H1 (cell line): ENCODE results near the gene PI4KA. TPM values are rescaled to one million over a fixed set of nuclear protein-coding genes. Genes with fewer than 3 reads are reported as not detected.

Experiments
- BRCA1 ChIP-seq: IDR thresholded peaks from 2 replicates; pipeline ENCODE4 v1.6.1; 2012; ENCODE audit warnings: low read depth, low read length, improper control_type of control experiment
- CHD1 ChIP-seq: IDR thresholded peaks from 2 replicates; pipeline ENCODE4 v1.6.1; 2012; ENCODE audit warnings: low read depth, low read length, improper control_type of control experiment
- CHD7 ChIP-seq: fragments of 300-600 bp; sonication (generic); IDR thresholded peaks from 2 replicates; pipeline ENCODE4 v1.7.1; 2012; ENCODE audit warnings: low read length, moderate library complexity, mild to moderate bottlenecking, inconsistent platforms; ENCODE audit not compliant: insufficient replicate concordance
- CREB1 ChIP-seq: IDR thresholded peaks from 2 replicates; pipeline ENCODE4 v1.6.1; 2012; ENCODE audit warnings: inconsistent platforms
- EP300 ChIP-seq, 2 experiments: IDR thresholded peaks; 1 replicate in 1 of 2; 2 replicates in 1 of 2; pipeline ENCODE4 v1.6.1; 2011 to 2012; ENCODE audit warnings: low read depth in 2 of 2, low read length in 2 of 2, mild to moderate bottlenecking in 2 of 2, borderline replicate concordance in 1 of 2, inconsistent platforms in 1 of 2, moderate library complexity in 1 of 2
- HDAC2 ChIP-seq, 2 experiments: fragments of 300-600 bp in 1 of 2; sonication (generic) in 1 of 2; IDR thresholded peaks; 2 replicates each; pipeline ENCODE4 v1.6.1; 2011 to 2012; ENCODE audit warnings: low read depth in 2 of 2, low read length in 2 of 2, mild to moderate bottlenecking in 2 of 2, moderate library complexity in 2 of 2, borderline replicate concordance in 1 of 2, inconsistent platforms in 1 of 2
- NRF1 ChIP-seq: IDR thresholded peaks from 2 replicates; pipeline ENCODE4 v1.6.1; 2011; ENCODE audit warnings: mild to moderate bottlenecking, low read depth, low read length, improper control_type of control experiment
- POLR2A ChIP-seq, 2 experiments: IDR thresholded peaks; 1 replicate in 1 of 2; 2 replicates in 1 of 2; pipeline ENCODE4 v1.6.1; 2011; ENCODE audit warnings: low read depth in 2 of 2, low read length in 2 of 2, mild to moderate bottlenecking in 2 of 2; ENCODE audit errors: control extremely low read depth in 1 of 2
- POLR2AphosphoS5 ChIP-seq: IDR thresholded peaks from 2 replicates; pipeline ENCODE4 v1.6.1; 2011; ENCODE audit warnings: low read depth, low read length
- RXRA ChIP-seq: IDR thresholded peaks from 2 replicates; pipeline ENCODE4 v1.6.1; 2011; ENCODE audit warnings: low read depth, mild to moderate bottlenecking, low read length, moderate library complexity; ENCODE audit not compliant: insufficient read depth
- SP4 ChIP-seq: IDR thresholded peaks from 2 replicates; pipeline ENCODE4 v1.6.1; 2012; ENCODE audit warnings: low read length, inconsistent platforms
- TAF7 ChIP-seq: optimal IDR thresholded peaks from 2 replicates; pipeline ENCODE3; 2011; ENCODE audit warnings: low read depth, mild to moderate bottlenecking, inconsistent platforms, low read length, moderate library complexity, borderline replicate concordance
- TEAD4 ChIP-seq: IDR thresholded peaks from 2 replicates; pipeline ENCODE4 v1.6.1; 2012; ENCODE audit warnings: low read depth, low read length, inconsistent platforms, mixed read lengths
- polyA plus RNA-seq, 7 experiments: library from polyadenylated mRNA; depleted of rRNA in 3 of 7; stranded (reverse) in 5 of 7; unstranded in 2 of 7; fragments of >200 nt in 5 of 7; fragments of 200-250 nt in 2 of 7; gene quantifications; 1 replicate in 5 of 7; 2 replicates in 1 of 7; 4 replicates in 1 of 7; pipeline versions ENCODE4 v1.2.1 to v1.2.3, GENCODE V29; 2011 to 2013; ENCODE audit warnings: missing spikeins in 2 of 7, mixed read lengths in 2 of 7
- total RNA-seq: library from RNA; stranded (reverse); fragmentation: NEBNext Ultra II Directional; extraction: Animal tissue kit (Norgen Biotek cat#: 25700); gene quantifications from 2 replicates; pipeline ENCODE4 v1.2.1, GENCODE V29; 2021

PI4KA gene
- total and polyA plus RNA-seq, 2 of the 8 experiments (the other 6 are each of a cell fraction or from before 2014, with no cell fraction given): 22.5 to 37.7 TPM

- TF ChIP-seq CHD7: no peak
- TF ChIP-seq TAF7: no peak
- TF ChIP-seq EP300 (IDR thresholded peaks at IDR 0.05; ENCODE audit: borderline replicate concordance in 1 of 2, low read depth in 2 of 2, low read length in 2 of 2): no peak
- no peak for TF ChIP-seq BRCA1
- TF ChIP-seq CREB1: no peak
- TF ChIP-seq POLR2AphosphoS5: no peak
- TF ChIP-seq RXRA: no peak
- TF ChIP-seq TEAD4: no peak
- TF ChIP-seq CHD1: no peak
- TF ChIP-seq NRF1: no peak
- no peak for TF ChIP-seq POLR2A (IDR thresholded peaks at IDR 0.05; ENCODE audit: control extremely low read depth in 1 of 2, low read depth in 2 of 2, low read length in 2 of 2)
- TF ChIP-seq HDAC2 (IDR thresholded peaks at IDR 0.05; ENCODE audit: borderline replicate concordance in 1 of 2, low read depth in 2 of 2, low read length in 2 of 2): no peak
- no peak for TF ChIP-seq SP4
Observed at GRCh38 chr22:20657963-20658362, 200.6 kb downstream of the PI4KA start (continued).
